Thyroid gland (tissue), 4 donors: ENCODE data around the gene CA12. TPM values are rescaled to one million over a fixed set of nuclear protein-coding genes. Genes with fewer than 3 reads are reported as not detected.

ENCODE experiments used
- DNase-seq, 2 donors: peaks; one replicate each; pipeline ENCODE4 v3.0.0-alpha.2; 2019
- H3K27ac ChIP-seq, 3 donors: fragments of 200-600 bp; sonication (generic); 1 replicate in 2 of 3; 2 replicates in 1 of 3; pipeline ENCODE4 v1.5.1; 2016 to 2019; ENCODE audit warnings: mild to moderate bottlenecking in 1 of 3, moderate library complexity in 1 of 3
- H3K27me3 ChIP-seq: fragments of 200-600 bp; sonication (generic); one replicate; pipeline ENCODE4 v1.5.1; 2019
- H3K36me3 ChIP-seq, 2 donors: fragments of 200-600 bp; sonication (generic); one replicate each; pipeline ENCODE4 v1.5.1; 2016 to 2019
- H3K4me1 ChIP-seq, 2 donors: fragments of 200-600 bp; sonication (generic); one replicate each; pipeline ENCODE4 v1.5.1; 2017 to 2019
- H3K4me3 ChIP-seq, 3 donors: fragments of 200-600 bp; sonication (generic); replicated peaks in 1 of 3; 1 replicate in 2 of 3; 2 replicates in 1 of 3; pipeline ENCODE4 v1.5.1; 2016; ENCODE audit warnings: mild to moderate bottlenecking in 1 of 3
- H3K9me3 ChIP-seq: fragments of 200-600 bp; sonication (generic); one replicate; pipeline ENCODE4 v1.5.1; 2017
- POLR2A ChIP-seq, 2 donors: fragments of 450-650 bp; IDR thresholded peaks; one replicate each; pipeline ENCODE4 v1.6.1; 2017; ENCODE audit warnings: antibody characterized with exemption in 2 of 2, mild to moderate bottlenecking in 2 of 2, moderate library complexity in 1 of 2
- WGBS, 2 donors: methylation state at CpG; one replicate each; pipeline ENCODE4 v1.1.5; 2017; 5-methylcytosine and 5-hydroxymethylcytosine counted together
- intact Hi-C: fragments of 100-400 bp; cut with DNase I; formaldehyde crosslinking; loops from one replicate; pipeline ENCODE4 v1.15.1; 2023
- total RNA-seq, 4 donors: library from RNA; depleted of rRNA; stranded (reverse); fragments of >200 nt; gene quantifications; one replicate each; pipeline ENCODE4 v1.2.3, GENCODE V29; 2016
- TF ChIP-seq, protein P1 (sequence below), 6 experiments: fragments of 200-600 bp in 3 of 6; fragments of 450-650 bp in 3 of 6; sonication (generic) in 3 of 6; IDR thresholded peaks; one replicate each; pipeline ENCODE4 v1.5.1; 2016 to 2019; ENCODE audit warnings: antibody characterized with exemption in 6 of 6, mild to moderate bottlenecking in 2 of 6, inconsistent platforms in 1 of 6, moderate library complexity in 1 of 6

The CA12 gene
- total RNA-seq, 4 donors from 2014 or later = 0.33 to 21.9 (median 4.3) TPM

DNA sequence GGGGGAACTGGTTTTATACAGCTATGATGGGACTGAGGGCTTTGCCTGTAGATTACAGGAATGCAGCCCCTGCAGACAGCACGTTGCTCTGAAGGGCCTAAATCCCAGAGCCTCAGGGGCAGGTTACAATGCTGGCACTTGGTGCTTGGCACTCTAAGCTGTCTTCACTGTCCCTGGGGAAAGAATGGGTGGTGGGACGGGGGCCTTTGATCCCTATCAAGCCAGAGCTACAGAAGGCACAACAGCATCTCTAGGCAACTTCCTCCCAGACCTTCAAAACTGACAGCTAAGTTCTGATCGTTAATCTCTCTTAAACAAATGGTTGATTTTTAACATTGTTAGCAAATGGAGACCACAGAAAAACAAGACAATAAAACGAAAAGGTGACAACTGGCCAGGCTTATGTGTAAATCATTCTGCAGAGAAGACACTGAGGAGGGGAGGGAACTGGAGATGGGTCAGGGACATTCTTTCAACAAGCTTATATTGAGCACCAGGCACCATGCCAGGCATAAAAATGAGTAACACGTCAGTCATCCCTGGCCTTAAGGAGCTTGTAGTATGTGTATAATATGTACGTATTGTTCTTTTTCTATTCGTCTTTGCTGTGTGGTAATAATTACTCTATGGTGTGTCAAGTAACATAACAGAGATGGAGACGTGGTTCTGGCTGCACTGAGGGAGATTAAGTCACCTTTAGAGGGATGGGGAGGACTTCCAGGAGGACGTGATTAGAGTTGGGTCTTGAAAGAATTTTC, 49.1 kb downstream of the CA12 start:
- DNase-seq = no peak
- TF ChIP-seq POLR2A (IDR thresholded peaks at IDR 0.05) = no peak
- TF ChIP-seq, protein P1, sequence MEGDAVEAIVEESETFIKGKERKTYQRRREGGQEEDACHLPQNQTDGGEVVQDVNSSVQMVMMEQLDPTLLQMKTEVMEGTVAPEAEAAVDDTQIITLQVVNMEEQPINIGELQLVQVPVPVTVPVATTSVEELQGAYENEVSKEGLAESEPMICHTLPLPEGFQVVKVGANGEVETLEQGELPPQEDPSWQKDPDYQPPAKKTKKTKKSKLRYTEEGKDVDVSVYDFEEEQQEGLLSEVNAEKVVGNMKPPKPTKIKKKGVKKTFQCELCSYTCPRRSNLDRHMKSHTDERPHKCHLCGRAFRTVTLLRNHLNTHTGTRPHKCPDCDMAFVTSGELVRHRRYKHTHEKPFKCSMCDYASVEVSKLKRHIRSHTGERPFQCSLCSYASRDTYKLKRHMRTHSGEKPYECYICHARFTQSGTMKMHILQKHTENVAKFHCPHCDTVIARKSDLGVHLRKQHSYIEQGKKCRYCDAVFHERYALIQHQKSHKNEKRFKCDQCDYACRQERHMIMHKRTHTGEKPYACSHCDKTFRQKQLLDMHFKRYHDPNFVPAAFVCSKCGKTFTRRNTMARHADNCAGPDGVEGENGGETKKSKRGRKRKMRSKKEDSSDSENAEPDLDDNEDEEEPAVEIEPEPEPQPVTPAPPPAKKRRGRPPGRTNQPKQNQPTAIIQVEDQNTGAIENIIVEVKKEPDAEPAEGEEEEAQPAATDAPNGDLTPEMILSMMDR (IDR thresholded peaks at IDR 0.05) = no peak
- no peaks in the 10 kb centered on the region for H3K9me3 ChIP-seq
- H3K27ac ChIP-seq = no peak overlapping the region
- H3K4me3 ChIP-seq = no peak overlapping the region
- intact Hi-C loops = no loop called here
- H3K4me1 ChIP-seq = peaks cover 0 to 11% of the 10 kb centered on the region in 2 donors
- WGBS, 2 donors = 78 to 81% methylated on average over 9 of the region's 9 CpGs
- H3K36me3 ChIP-seq = no peaks in the 10 kb centered on the region
- H3K27me3 ChIP-seq = no peaks in the 10 kb centered on the region

DNA sequence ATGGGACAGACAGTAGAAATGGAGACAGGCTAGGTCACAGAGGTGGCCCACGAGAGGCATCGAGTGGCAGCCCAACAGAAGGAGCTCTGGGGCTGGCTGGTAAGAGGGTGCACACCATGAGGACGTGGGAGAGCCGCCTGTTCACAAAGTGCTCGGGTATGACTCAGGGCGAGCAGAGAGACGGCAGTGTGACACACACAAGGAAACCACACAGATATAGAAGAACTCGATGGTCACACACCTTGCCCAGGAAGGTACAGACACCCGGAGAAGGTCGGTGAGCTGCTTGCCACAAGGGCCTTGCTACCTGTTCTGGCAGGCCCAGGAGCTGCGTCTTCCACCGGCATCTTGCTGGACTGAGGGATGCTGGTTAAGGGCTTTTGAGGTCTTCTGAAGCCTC, 50.2 kb downstream of the CA12 start:
- no peaks in the 10 kb centered on the region for H3K27me3 ChIP-seq
- intact Hi-C loops = no loop called here
- no peak overlapping the region for H3K4me3 ChIP-seq
- DNase-seq = no peak
- no peaks in the 10 kb centered on the region for H3K36me3 ChIP-seq
- TF ChIP-seq POLR2A (IDR thresholded peaks at IDR 0.05) = no peak
- peaks cover 0 to 16% of the 10 kb centered on the region in 2 donors for H3K4me1 ChIP-seq
- H3K9me3 ChIP-seq = no peaks in the 10 kb centered on the region
- 90 to 92% methylated on average over 11 to 12 of the region's 12 CpGs for WGBS, 2 donors
- H3K27ac ChIP-seq = no peak overlapping the region

DNA sequence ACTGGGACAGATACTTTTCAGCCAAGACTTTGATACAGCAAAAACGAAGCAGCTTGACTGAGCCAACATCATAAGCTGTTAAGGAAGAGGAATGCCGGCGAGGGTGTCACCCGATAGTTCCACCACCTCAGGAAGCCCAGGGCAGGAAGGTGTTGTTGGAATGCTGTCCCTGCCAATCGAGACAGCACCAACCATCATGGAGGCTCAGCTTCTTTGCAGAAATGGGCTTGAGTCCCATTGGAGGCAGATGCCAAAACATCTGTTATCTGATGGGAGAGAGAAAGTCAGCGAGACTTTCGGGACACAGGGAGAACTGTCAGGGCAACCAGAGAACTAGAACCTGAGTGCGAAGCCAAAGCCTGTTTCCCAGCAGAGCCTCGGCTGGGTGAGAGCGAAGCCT, 50.7 kb downstream of the CA12 start:
- intact Hi-C loops = no loop called here
- H3K4me1 ChIP-seq = peaks cover 0 to 16% of the 10 kb centered on the region in 2 donors
- no peaks in the 10 kb centered on the region for H3K9me3 ChIP-seq
- H3K27ac ChIP-seq = no peak overlapping the region
- TF ChIP-seq, protein P1 (IDR thresholded peaks at IDR 0.05) = no peak
- TF ChIP-seq POLR2A (IDR thresholded peaks at IDR 0.05) = no peak
- 82 to 84% methylated on average over 10 of the region's 10 CpGs for WGBS, 2 donors
- no peak for DNase-seq
- H3K4me3 ChIP-seq = no peak overlapping the region
- no peaks in the 10 kb centered on the region for H3K36me3 ChIP-seq
- H3K27me3 ChIP-seq = no peaks in the 10 kb centered on the region

DNA sequence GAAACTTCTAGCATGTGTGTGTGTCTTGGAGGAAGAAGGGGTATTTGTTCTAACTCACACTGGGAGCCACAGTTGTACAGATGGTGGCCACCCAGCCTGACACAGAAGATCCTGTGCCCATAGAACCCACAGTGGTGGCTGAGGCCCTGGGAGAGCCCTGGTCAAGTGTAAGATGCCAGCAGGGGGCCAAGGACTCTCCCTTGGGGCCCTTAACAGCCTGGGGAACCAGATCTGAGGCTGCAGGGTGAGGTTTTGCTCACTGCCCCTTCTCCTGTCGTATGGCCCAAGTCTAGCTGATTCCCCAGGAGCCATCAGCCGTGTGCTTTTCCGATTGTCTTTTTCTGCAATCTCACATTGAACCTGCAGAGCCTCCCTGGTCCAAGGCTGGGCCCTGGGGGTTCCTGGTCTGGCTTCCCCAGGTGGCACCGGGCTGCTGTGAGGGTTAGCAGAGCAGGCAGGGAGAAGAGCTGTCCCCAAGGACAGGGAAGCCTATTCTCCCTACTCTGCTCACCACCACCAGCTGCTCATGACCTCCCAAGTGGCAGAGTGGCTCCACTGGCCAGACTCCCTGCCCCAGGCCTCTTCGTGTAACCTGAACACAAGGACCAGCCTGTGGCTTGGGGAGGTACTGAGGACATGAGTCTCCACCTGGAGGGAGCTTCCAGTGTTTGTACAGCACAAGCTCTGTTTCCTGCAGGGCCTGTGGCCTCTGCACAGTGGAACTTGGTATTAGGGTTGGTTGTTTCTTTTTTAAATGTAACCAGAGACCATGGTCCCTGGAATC, 51.9 kb downstream of the CA12 start:
- H3K4me1 ChIP-seq = peaks cover 0 to 16% of the 10 kb centered on the region in 2 donors
- no peaks in the 10 kb centered on the region for H3K9me3 ChIP-seq
- no peaks in the 10 kb centered on the region for H3K36me3 ChIP-seq
- 78 to 81% methylated on average over 5 of the region's 5 CpGs for WGBS, 2 donors
- TF ChIP-seq POLR2A (IDR thresholded peaks at IDR 0.05) = no peak
- TF ChIP-seq, protein P1 (IDR thresholded peaks at IDR 0.05) = no peak
- H3K27me3 ChIP-seq = no peaks in the 10 kb centered on the region
- intact Hi-C loops = no loop called here
- no peak overlapping the region for H3K4me3 ChIP-seq
- DNase-seq = peak in 1 of 2 donors; percentile 29
- H3K27ac ChIP-seq = peak overlapping the region in 1 of 3 donors; percentile 0

DNA sequence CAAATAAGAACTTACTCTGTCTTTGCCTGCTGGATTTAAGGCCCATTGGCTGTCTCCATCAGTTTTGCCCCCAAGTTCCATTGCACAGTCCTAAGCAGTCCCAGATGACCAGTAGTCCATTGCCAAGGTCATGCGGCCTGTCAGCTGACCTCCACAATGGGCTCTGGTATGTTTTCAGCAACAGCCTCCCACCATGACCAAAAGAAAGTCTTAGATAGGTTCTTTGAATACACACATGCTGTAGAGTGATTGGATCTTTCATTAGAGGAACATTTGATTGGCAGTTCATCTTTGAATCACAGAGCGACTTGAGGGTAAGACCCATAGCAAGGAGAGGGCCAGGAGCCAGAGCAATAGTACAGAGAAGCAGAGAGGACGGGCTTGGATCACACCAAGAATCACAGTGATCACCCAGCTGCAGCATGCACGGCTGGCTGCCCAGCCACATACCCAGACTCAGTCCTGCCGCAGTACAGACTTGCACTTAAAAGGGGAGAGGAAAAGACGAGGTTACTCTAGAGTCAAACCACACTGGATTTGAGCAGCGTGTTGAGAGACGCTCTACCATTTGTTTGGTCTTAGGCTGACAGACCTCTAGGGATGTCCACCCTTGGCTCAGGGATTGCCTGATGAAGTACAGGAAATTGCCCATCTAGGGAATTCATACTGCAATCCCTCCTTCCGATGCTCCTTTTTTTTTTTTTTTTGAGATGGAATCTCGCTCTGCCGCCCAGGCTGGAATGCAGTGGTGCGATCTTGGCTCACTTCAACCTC, 53.8 kb downstream of the CA12 start:
- intact Hi-C loops = no loop called here
- Histone ChIP-seq H3K4me3 (no peak overlapping the region), H3K27me3 (no peaks in the 10 kb centered on the region), H3K36me3 (no peaks in the 10 kb centered on the region), H3K9me3 (no peaks in the 10 kb centered on the region), H3K4me1 (peaks cover 0 to 16% of the 10 kb centered on the region in 2 donors), H3K27ac (peak overlapping the region; percentile 47 to 65 (median 63))
- peak; percentile 87 to 91 for DNase-seq
- WGBS, 2 donors = 25 to 37% methylated on average over 12 of the region's 12 CpGs
- TF ChIP-seq, protein P1 (IDR thresholded peaks at IDR 0.05) = no peak
- peak in 1 of 2 donors; percentile 40 for TF ChIP-seq POLR2A (IDR thresholded peaks at IDR 0.05)
